HepG2 (cell line): ENCODE results near the gene AP3D1. TPM values are rescaled to one million over a fixed set of nuclear protein-coding genes. Genes with fewer than 3 reads are reported as not detected.

ENCODE experiments used
- ATAC-seq: fragments of 200-7000 bp; cut with Tn5 transposase; 3 replicates; pipeline ENCODE4 v1.9.1; 2020; ENCODE audit warnings: mild to moderate bottlenecking, moderate library complexity
- BruUV-seq: library from RNA; stranded (reverse); fragments of 400-500 nt; replicated peaks from 2 replicates; lab custom pipeline; 2021; lab: Mats Ljungman, UMichigan
- CTCF ChIA-PET: fragments of 300-600 bp; formaldehyde crosslinking; extraction: SDS; loops from one replicate; lab custom pipeline; 2021; ENCODE audit warnings: low total read pairs, inconsistent platforms, low intra/inter-chr PET ratio; lab: Yijun Ruan, JAX
- POLR2A ChIA-PET: fragments of 350-600 bp; sonication (Branson Sonifier 250); formaldehyde crosslinking; loops from one replicate; lab custom pipeline; 2020; ENCODE audit warnings: antibody characterized with exemption, inconsistent platforms; lab: Yijun Ruan, JAX
- DNase-seq: peaks from one replicate; pipeline ENCODE4 v3.0.0-alpha.2; 2015; ENCODE audit warnings: low spot score
- FAIRE-seq: peaks from 3 replicates; lab custom pipeline; 2011; peaks lifted over from hg19 to GRCh38; lab: Jason Lieb, UNC
- H2AFZ ChIP-seq: one replicate; pipeline ENCODE4 v1.6.1; 2011; ENCODE audit warnings: low read length, inconsistent platforms
- H3K27ac ChIP-seq: fragments of 300-600 bp; 3 replicates; pipeline ENCODE4 v1.8.0; 2011; ENCODE audit warnings: mixed run types, mild to moderate bottlenecking, mixed read lengths, low read length, inconsistent platforms; ENCODE audit not compliant: insufficient read depth; ENCODE audit errors: extremely low read length
- H3K27me3 ChIP-seq, 2 experiments: fragments of 200-600 bp in 1 of 2; 2 replicates in 1 of 2; 3 replicates in 1 of 2; pipeline versions ENCODE4 v1.6.0 to v1.8.0; 2011; ENCODE audit warnings: low read length in 2 of 2, mild to moderate bottlenecking in 2 of 2, moderate library complexity in 2 of 2, inconsistent platforms in 1 of 2; ENCODE audit not compliant: insufficient read depth in 2 of 2, control insufficient read depth in 1 of 2
- H3K36me3 ChIP-seq, 2 experiments: fragments of 200-600 bp in 1 of 2; replicated peaks in 1 of 2; 2 replicates in 1 of 2; 3 replicates in 1 of 2; pipeline versions ENCODE4 v1.5.1 to v1.8.0; 2011; ENCODE audit warnings: low read length in 2 of 2, inconsistent platforms in 1 of 2; ENCODE audit not compliant: insufficient read depth in 2 of 2, control insufficient read depth in 1 of 2
- H3K4me1 ChIP-seq: 2 replicates; pipeline ENCODE4 v1.5.1; 2012; ENCODE audit warnings: low read length, inconsistent platforms; ENCODE audit not compliant: insufficient read depth
- H3K4me2 ChIP-seq: 2 replicates; pipeline ENCODE4 v1.6.0; 2011; ENCODE audit warnings: low read depth, low read length, inconsistent platforms
- H3K4me3 ChIP-seq, 3 experiments: fragments of 200-600 bp in 1 of 3; sonication (generic), shearing (Covaris generic) in 1 of 3; replicated peaks in 1 of 3; 2 replicates each; pipeline ENCODE4 v1.5.1; 2011 to 2016; ENCODE audit warnings: low read length in 3 of 3, inconsistent platforms in 2 of 3, low read depth in 2 of 3, mild to moderate bottlenecking in 2 of 3, control low read depth in 1 of 3, mixed read lengths in 1 of 3; ENCODE audit not compliant: insufficient read depth in 1 of 3
- H3K79me2 ChIP-seq: one replicate; pipeline ENCODE4 v1.6.1; 2011; ENCODE audit warnings: low read length, inconsistent platforms; ENCODE audit not compliant: insufficient read depth
- H3K9ac ChIP-seq: 2 replicates; pipeline ENCODE4 v1.6.0; 2011; ENCODE audit warnings: mild to moderate bottlenecking, low read depth, low read length, inconsistent platforms; ENCODE audit not compliant: insufficient read depth
- H3K9me3 ChIP-seq: 2 replicates; pipeline ENCODE4 v1.5.1; 2012; ENCODE audit warnings: mild to moderate bottlenecking, low read length
- H4K20me1 ChIP-seq: 2 replicates; pipeline ENCODE4 v1.6.0; 2011; ENCODE audit warnings: inconsistent platforms, mild to moderate bottlenecking, low read length, moderate library complexity; ENCODE audit not compliant: insufficient read depth
- AGO2 ChIP-seq: fragments of 200-400 bp; formaldehyde crosslinking; optimal IDR thresholded peaks from 2 replicates; pipeline ENCODE3; 2017; ENCODE audit warnings: mild to moderate bottlenecking, low read depth, low read length, moderate library complexity
- KDM2A ChIP-seq: sonication (generic); formaldehyde crosslinking; IDR thresholded peaks from 2 replicates; pipeline ENCODE4 v1.4.0; 2020; ENCODE audit warnings: low read depth, missing genetic modification reagents, borderline replicate concordance
- MATR3 ChIP-seq: sonication (generic); formaldehyde crosslinking; IDR thresholded peaks from 2 replicates; pipeline ENCODE4 v1.4.0; 2020; ENCODE audit warnings: missing genetic modification reagents
- MED8 ChIP-seq: sonication (generic); formaldehyde crosslinking; IDR thresholded peaks from 2 replicates; pipeline ENCODE4 v1.8.1; 2023; ENCODE audit warnings: mild to moderate bottlenecking, missing genetic modification reagents; ENCODE audit not compliant: insufficient replicate concordance
- MTF2 ChIP-seq: sonication (generic); formaldehyde crosslinking; IDR thresholded peaks from 2 replicates; pipeline ENCODE4 v1.5.0; 2020; ENCODE audit warnings: missing genetic modification reagents, borderline replicate concordance
- NFE2L1 ChIP-seq: sonication (generic); formaldehyde crosslinking; IDR thresholded peaks from 2 replicates; pipeline ENCODE4 v1.4.0; 2020; ENCODE audit warnings: missing genetic modification reagents, mild to moderate bottlenecking, borderline replicate concordance
- PAXIP1 ChIP-seq: sonication (generic); formaldehyde crosslinking; conservative IDR thresholded peaks from 2 replicates; pipeline ENCODE4 v1.4.0; 2020; ENCODE audit warnings: mild to moderate bottlenecking, missing genetic modification reagents, moderate library complexity
- RXRB ChIP-seq: IDR thresholded peaks from 2 replicates; pipeline ENCODE4 v1.6.1; 2016; ENCODE audit warnings: borderline replicate concordance, missing genetic modification reagents, missing compliant biosample characterization
- SMAD9 ChIP-seq: sonication (generic); formaldehyde crosslinking; IDR thresholded peaks from 2 replicates; pipeline ENCODE4 v1.5.1; 2020; ENCODE audit warnings: mild to moderate bottlenecking, missing genetic modification reagents
- SNAPC5 ChIP-seq: sonication (generic); formaldehyde crosslinking; IDR thresholded peaks from 2 replicates; pipeline ENCODE4 v1.8.1; 2023; ENCODE audit warnings: mild to moderate bottlenecking, missing genetic modification reagents, borderline replicate concordance
- TARDBP ChIP-seq: sonication (generic); formaldehyde crosslinking; IDR thresholded peaks from 2 replicates; pipeline ENCODE4 v1.8.0; 2022; ENCODE audit warnings: mild to moderate bottlenecking, missing genetic modification reagents
- ZFP36 ChIP-seq: fragments of 150-350 bp; IDR thresholded peaks from 2 replicates; pipeline ENCODE4 v1.6.1; 2018; ENCODE audit warnings: borderline replicate concordance, low read length, low read depth; ENCODE audit not compliant: partially characterized antibody
- ZMAT3 ChIP-seq: sonication (generic); formaldehyde crosslinking; conservative IDR thresholded peaks from 2 replicates; pipeline ENCODE4 v1.7.0; 2021; ENCODE audit warnings: missing genetic modification reagents
- ZNF414 ChIP-seq: sonication (generic); formaldehyde crosslinking; IDR thresholded peaks from 2 replicates; pipeline ENCODE4 v1.5.0; 2020; ENCODE audit warnings: missing genetic modification reagents
- ZNF691 ChIP-seq: sonication (generic); formaldehyde crosslinking; IDR thresholded peaks from 2 replicates; pipeline ENCODE4 v1.4.0; 2020; ENCODE audit warnings: missing genetic modification reagents, low read depth, mild to moderate bottlenecking, borderline replicate concordance
- ZNF737 ChIP-seq: sonication (generic); formaldehyde crosslinking; IDR thresholded peaks from 2 replicates; pipeline ENCODE4 v1.5.0; 2020; ENCODE audit warnings: missing genetic modification reagents, mild to moderate bottlenecking, borderline replicate concordance
- ZNF749 ChIP-seq: sonication (generic); formaldehyde crosslinking; IDR thresholded peaks from 2 replicates; pipeline ENCODE4 v1.8.0; 2022; ENCODE audit warnings: mild to moderate bottlenecking, missing genetic modification reagents, moderate library complexity, borderline replicate concordance
- WGBS: methylation state at CpG from one replicate; pipeline ENCODE4 v1.1.6; 2017; ENCODE audit warnings: low lambda C conversion rate; 5-methylcytosine and 5-hydroxymethylcytosine counted together
- in situ Hi-C: cut with HindIII; loops from 2 replicates; pipeline ENCODE4 v1.10.0; 2017; ENCODE audit warnings: low pct_unique_long_range_greater_than_20kb; ENCODE audit not compliant: extremely low pct_ligation_motif_present
- intact Hi-C: fragments of 100-400 bp; cut with micrococcal nuclease; formaldehyde crosslinking; loops from one replicate; pipeline ENCODE4 v1.10.0; 2022; ENCODE audit not compliant: unreplicated experiment
- polyA plus RNA-seq, 8 experiments: library from polyadenylated mRNA; depleted of rRNA in 3 of 8; stranded (reverse) in 7 of 8; unstranded in 1 of 8; fragments of >200 nt; fragmentation: Illumina TruSeq in 4 of 8; extraction: Trizol in 4 of 8; gene quantifications; 2 replicates each; pipeline versions ENCODE4 v1.2.1 to v1.2.3, GENCODE V29; 2011 to 2016; ENCODE audit warnings: low read depth in 4 of 8, missing spikeins in 1 of 8, mixed read lengths in 1 of 8; ENCODE audit not compliant: insufficient read depth in 1 of 8
- total RNA-seq, 5 experiments: library from RNA; depleted of rRNA; stranded (reverse); fragments of >200 nt; fragmentation: Illumina TruSeq; extraction: Trizol; gene quantifications; 2 replicates each; pipeline ENCODE4 v1.2.3, GENCODE V29; 2016; ENCODE audit warnings: low read depth in 1 of 5

AP3D1 gene
- total and polyA plus RNA-seq, 2 of the 13 experiments (the other 11 are each of a cell fraction or from before 2014, with no cell fraction given), result 68.0 to 82.6 TPM

GRCh38 chr19:2051773-2052704 is 99.3 kb downstream of the AP3D1 start:
- BruUV-seq, result no TSS peak
- intact Hi-C loops (no loop called here), in situ Hi-C loops (no loop called here)
- Histone ChIP-seq H3K4me3 (peak overlapping the region; percentile 47 to 77 (median 60); a peak in 5 of 6 replicates), H3K9me3 (no peaks in the 10 kb centered on the region), H3K36me3 (peaks cover 1 to 2% of the 10 kb centered on the region in 2 experiments; a peak in 2 of 5 replicates), H3K79me2 (peaks cover 30% of the 10 kb centered on the region), H3K27me3 (no peaks in the 10 kb centered on the region), H3K4me2 (peak overlapping the region; percentile 96), H2AFZ (no peak overlapping the region), H3K9ac (peak overlapping the region; percentile 74), H3K4me1 (peaks cover 83% of the 10 kb centered on the region), H3K27ac (peak overlapping the region; percentile 55), H4K20me1 (peaks cover 35% of the 10 kb centered on the region)
- DNase-seq (no peak), FAIRE-seq (peak; percentile 42), ATAC-seq (peak; percentile 6; the same call in 1 of the 3 replicates)
- WGBS, result 28% methylated on average over 11 of the region's 18 CpGs
- POLR2A ChIA-PET, result interaction anchor here (0.6 to 2.5 kb wide), 18 partner anchors 9 to 291 kb away, joined by 3 to 40 read pairs (median 4); partner anchors contain the start of genes ADAT3, BTBD2 and SCAMP4
- CTCF ChIA-PET, result no interaction called here
- TF ChIP-seq NFE2L1 (CRISPR knock-in tag) (peak; percentile 75; the same call in 1 of the 2 replicates), SNAPC5 (no peak), TARDBP (CRISPR knock-in tag) (peak; percentile 73; the same call in 1 of the 2 replicates), ZNF691 (CRISPR knock-in tag) (peak; percentile 59; the same call in 1 of the 2 replicates), MATR3 (CRISPR knock-in tag) (no peak), MTF2 (CRISPR knock-in tag) (no peak), PAXIP1 (CRISPR knock-in tag) (peak; percentile 47), SMAD9 (CRISPR knock-in tag) (no peak), ZMAT3 (CRISPR knock-in tag) (peak; percentile 62; the same call in 1 of the 2 replicates), MED8 (peak; percentile 16), ZFP36 (no peak), RXRB (CRISPR knock-in tag) (no peak; the same call in 1 of the 2 replicates), ZNF737 (CRISPR knock-in tag) (no peak), KDM2A (CRISPR knock-in tag) (peak; percentile 10; the same call in 1 of the 2 replicates), ZNF749 (CRISPR knock-in tag) (no peak), ZNF414 (CRISPR knock-in tag) (peak; percentile 77), AGO2 (peak; percentile 10)
